Measurements from ENCODE around the gene KRT3.
"Not testable (repeated sequence)": the region's sequence is repeated elsewhere in the genome, so short reads cannot be mapped to it uniquely, and the experiment has no call there.

KRT3 gene

DNA sequence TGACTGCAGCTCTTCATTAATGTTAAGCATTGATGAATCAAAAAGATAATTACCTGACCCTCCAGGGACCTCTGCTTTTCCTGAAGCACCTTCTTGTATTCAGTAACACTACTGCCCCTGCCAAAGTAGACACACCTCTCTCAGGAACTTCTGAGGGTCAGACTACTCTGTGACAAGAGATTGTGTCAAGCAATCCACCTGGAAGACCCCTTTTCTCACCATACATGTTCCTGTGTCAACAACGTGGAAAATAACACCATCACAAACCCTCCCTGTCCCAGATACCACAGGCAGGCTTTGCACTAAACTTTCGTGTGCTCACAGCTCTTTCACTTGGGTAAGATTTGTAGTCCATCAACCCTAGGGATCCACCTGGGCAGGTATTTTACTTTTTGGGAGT is 31.9 kb downstream of the KRT3 start:
- H3K27me3 ChIP-seq (ENCODE audit: insufficient read depth, low read length): peaks cover 77% of the 10 kb centered on the region

DNA sequence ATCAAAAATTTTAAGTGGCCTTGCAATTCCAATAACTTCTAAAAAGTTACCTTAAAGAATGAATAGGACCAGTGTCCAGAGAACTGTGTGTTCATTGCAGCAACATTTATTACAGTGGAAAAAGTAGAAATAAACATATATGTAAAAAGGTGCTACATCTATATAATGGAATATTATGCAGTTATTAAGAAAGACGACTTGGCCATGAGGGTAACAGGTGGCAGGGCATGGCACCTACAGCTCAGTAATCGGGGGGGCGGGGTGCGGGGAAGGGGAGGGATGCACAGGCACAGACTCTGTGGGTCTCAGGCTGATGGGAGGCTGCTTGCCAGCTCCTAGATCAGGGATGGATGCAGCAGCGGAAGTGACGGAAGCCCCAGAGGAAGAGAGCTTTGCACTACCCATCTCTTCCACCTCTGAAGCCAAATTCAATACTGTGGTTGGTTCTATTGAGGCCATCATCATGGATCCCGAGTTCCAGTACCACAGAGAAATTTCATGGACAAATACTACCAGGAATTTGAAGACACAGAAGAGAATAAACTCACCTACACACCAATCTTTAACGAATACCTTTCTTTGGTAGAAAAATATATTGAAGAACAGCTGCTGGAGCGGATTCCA is 32.8 kb downstream of the KRT3 start:
- H3K27ac ChIP-seq (ENCODE audit: low read depth, low read length): no peak overlapping the region
- no peak overlapping the region for H2AFZ ChIP-seq (ENCODE audit: low read length, unreplicated experiment)
- H3K27me3 ChIP-seq (ENCODE audit: insufficient read depth, low read length): peaks cover 81% of the 10 kb centered on the region
- H3K4me3 ChIP-seq (ENCODE audit: low read depth, low read length): no peak overlapping the region
- no peaks in the 10 kb centered on the region for H3K79me2 ChIP-seq (ENCODE audit: control insufficient read depth, insufficient read depth, low read length, unreplicated experiment)
- no peaks in the 10 kb centered on the region for H3K36me3 ChIP-seq (ENCODE audit: insufficient read depth, low read length)
- H3K4me1 ChIP-seq (ENCODE audit: control insufficient read depth, insufficient read depth, low read length, unreplicated experiment): no peaks in the 10 kb centered on the region

More for the DNA sequence above, 31.9 kb downstream of the KRT3 start:
- Histone ChIP-seq H3K79me2 (ENCODE audit: control insufficient read depth, insufficient read depth, low read length, unreplicated experiment) (no peaks in the 10 kb centered on the region), H3K27ac (ENCODE audit: low read depth, low read length) (no peak overlapping the region), H3K4me3 (ENCODE audit: low read depth, low read length) (no peak overlapping the region), H3K4me1 (ENCODE audit: control insufficient read depth, insufficient read depth, low read length, unreplicated experiment) (no peaks in the 10 kb centered on the region), H3K36me3 (ENCODE audit: insufficient read depth, low read length) (no peaks in the 10 kb centered on the region), H2AFZ (ENCODE audit: low read length, unreplicated experiment) (no peak overlapping the region)

DNA sequence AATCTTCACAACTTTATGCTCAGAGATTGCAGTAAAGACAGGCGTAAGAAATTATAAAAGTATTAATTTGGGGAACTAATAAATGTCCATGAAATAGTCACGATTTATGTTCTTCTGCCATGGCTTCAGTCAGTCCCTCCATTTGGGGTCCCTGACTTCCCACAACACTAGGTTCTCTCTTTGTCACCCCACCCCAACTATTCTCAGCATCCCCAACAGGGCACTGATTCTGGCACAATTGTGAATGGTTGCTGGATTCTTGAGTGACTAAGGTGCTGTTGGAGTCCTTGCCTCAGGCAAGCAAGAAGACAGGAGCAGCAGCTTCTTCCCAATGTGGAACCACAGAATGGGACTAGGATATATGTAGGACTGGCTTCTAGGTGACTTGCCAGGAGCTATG is 34.1 kb downstream of the KRT3 start:
- no peak overlapping the region for H2AFZ ChIP-seq (ENCODE audit: low read length, unreplicated experiment)
- no peak overlapping the region for H3K4me3 ChIP-seq (ENCODE audit: low read depth, low read length)
- no peak overlapping the region for H3K27ac ChIP-seq (ENCODE audit: low read depth, low read length)
- H3K4me1 ChIP-seq (ENCODE audit: control insufficient read depth, insufficient read depth, low read length, unreplicated experiment): no peaks in the 10 kb centered on the region
- H3K27me3 ChIP-seq (ENCODE audit: insufficient read depth, low read length): peaks cover 81% of the 10 kb centered on the region
- H3K79me2 ChIP-seq (ENCODE audit: control insufficient read depth, insufficient read depth, low read length, unreplicated experiment): no peaks in the 10 kb centered on the region
- H3K36me3 ChIP-seq (ENCODE audit: insufficient read depth, low read length): no peaks in the 10 kb centered on the region

DNA sequence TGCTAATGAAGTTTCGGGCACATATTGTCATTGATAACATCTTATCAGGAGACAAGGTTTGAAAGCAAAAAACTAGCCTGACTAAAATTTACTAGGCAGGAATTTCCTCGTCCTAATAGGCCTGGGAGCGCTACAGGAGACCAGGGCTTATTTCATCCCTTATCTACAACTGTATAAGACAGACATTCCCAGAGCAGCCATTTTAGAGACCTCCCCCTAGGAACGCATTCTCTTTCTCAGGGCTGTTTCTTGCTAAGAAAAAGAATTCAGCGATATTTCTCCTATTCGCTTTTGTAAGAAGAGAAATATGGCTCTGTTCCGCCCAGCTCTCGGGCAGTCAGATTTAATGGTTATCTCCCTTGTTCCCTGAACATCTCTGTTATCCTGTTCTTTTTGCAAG is 34.7 kb downstream of the KRT3 start:
- H3K27ac ChIP-seq (ENCODE audit: low read depth, low read length); H2AFZ ChIP-seq (ENCODE audit: low read length, unreplicated experiment); H3K79me2 ChIP-seq (ENCODE audit: control insufficient read depth, insufficient read depth, low read length, unreplicated experiment); H3K36me3 ChIP-seq (ENCODE audit: insufficient read depth, low read length); H3K4me1 ChIP-seq (ENCODE audit: control insufficient read depth, insufficient read depth, low read length, unreplicated experiment); H3K4me3 ChIP-seq (ENCODE audit: low read depth, low read length): not testable (repeated sequence)
- H3K27me3 ChIP-seq (ENCODE audit: insufficient read depth, low read length): peaks cover 81% of the 10 kb centered on the region

DNA sequence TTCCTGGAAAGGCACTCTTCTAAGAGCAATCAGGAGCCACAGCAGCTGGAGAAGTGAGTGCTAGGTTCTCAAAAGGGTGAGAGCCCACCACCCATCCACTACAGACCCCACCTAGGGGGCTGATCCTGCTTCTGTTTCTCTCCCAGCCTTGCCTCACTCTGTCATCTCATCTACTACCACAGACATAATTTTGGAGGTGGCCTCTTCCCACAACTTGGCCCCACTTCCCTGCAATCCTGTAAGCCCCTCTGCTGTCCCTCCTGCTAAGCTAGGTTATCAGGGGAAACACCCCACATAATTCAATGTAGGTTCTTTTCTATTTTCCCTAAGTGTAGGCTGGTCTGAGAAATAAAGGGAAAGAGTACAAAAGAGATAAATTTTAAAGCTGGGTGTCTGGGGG is 35.3 kb downstream of the KRT3 start:
- H3K27ac ChIP-seq (ENCODE audit: low read depth, low read length): no peak overlapping the region
- H3K36me3 ChIP-seq (ENCODE audit: insufficient read depth, low read length): no peaks in the 10 kb centered on the region
- no peaks in the 10 kb centered on the region for H3K79me2 ChIP-seq (ENCODE audit: control insufficient read depth, insufficient read depth, low read length, unreplicated experiment)
- no peaks in the 10 kb centered on the region for H3K4me1 ChIP-seq (ENCODE audit: control insufficient read depth, insufficient read depth, low read length, unreplicated experiment)
- H2AFZ ChIP-seq (ENCODE audit: low read length, unreplicated experiment): no peak overlapping the region
- no peak overlapping the region for H3K4me3 ChIP-seq (ENCODE audit: low read depth, low read length)
- peaks cover 80% of the 10 kb centered on the region for H3K27me3 ChIP-seq (ENCODE audit: insufficient read depth, low read length)

DNA sequence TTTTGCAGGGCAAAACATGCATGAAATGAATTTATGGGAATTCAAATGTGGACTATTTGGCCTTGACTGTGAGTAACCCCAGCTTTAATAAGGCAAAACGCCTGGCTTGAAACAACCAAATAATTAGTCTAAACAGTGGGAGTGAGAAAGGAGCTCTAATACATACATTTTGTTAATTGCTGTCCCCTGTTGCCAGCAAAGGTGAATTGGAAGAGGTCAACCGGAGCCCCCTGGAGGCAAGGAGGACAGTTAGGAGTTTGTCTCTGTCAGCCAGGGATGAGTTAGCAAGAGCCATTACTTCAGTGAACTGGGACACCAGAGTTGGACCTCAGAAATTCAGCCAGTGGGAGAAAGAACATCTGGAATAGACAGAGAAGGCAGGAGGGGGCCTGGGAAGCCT is 36.2 kb downstream of the KRT3 start:
- H3K4me1 ChIP-seq (ENCODE audit: control insufficient read depth, insufficient read depth, low read length, unreplicated experiment): no peaks in the 10 kb centered on the region
- H3K4me3 ChIP-seq (ENCODE audit: low read depth, low read length): no peak overlapping the region
- H3K79me2 ChIP-seq (ENCODE audit: control insufficient read depth, insufficient read depth, low read length, unreplicated experiment): no peaks in the 10 kb centered on the region
- no peaks in the 10 kb centered on the region for H3K36me3 ChIP-seq (ENCODE audit: insufficient read depth, low read length)
- H2AFZ ChIP-seq (ENCODE audit: low read length, unreplicated experiment): no peak overlapping the region
- peaks cover 85% of the 10 kb centered on the region for H3K27me3 ChIP-seq (ENCODE audit: insufficient read depth, low read length)
- H3K27ac ChIP-seq (ENCODE audit: low read depth, low read length): no peak overlapping the region

DNA sequence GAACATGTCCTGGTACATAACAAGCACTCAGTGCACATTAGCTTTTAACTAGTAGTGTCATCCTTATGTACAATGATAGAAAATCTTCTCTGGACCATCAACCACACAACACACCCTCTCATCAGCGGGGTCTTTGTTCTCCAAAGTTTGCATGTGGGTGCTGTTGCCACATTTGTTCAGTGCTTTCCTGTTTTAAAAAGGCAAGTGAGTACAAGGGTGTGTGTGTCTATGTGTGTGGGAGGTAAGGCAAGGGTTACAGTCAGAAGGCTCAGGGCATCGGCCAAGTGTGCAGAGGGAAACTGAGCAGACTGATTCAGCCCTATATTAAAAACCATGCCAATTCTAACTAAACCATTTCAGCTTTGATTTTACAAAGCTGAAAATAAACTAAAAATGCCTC is 36.7 kb downstream of the KRT3 start:
- H3K36me3 ChIP-seq (ENCODE audit: insufficient read depth, low read length): no peaks in the 10 kb centered on the region
- H3K4me3 ChIP-seq (ENCODE audit: low read depth, low read length): no peak overlapping the region
- peaks cover 83% of the 10 kb centered on the region for H3K27me3 ChIP-seq (ENCODE audit: insufficient read depth, low read length)
- no peak overlapping the region for H2AFZ ChIP-seq (ENCODE audit: low read length, unreplicated experiment)
- no peaks in the 10 kb centered on the region for H3K4me1 ChIP-seq (ENCODE audit: control insufficient read depth, insufficient read depth, low read length, unreplicated experiment)
- no peak overlapping the region for H3K27ac ChIP-seq (ENCODE audit: low read depth, low read length)
- H3K79me2 ChIP-seq (ENCODE audit: control insufficient read depth, insufficient read depth, low read length, unreplicated experiment): no peaks in the 10 kb centered on the region

DNA sequence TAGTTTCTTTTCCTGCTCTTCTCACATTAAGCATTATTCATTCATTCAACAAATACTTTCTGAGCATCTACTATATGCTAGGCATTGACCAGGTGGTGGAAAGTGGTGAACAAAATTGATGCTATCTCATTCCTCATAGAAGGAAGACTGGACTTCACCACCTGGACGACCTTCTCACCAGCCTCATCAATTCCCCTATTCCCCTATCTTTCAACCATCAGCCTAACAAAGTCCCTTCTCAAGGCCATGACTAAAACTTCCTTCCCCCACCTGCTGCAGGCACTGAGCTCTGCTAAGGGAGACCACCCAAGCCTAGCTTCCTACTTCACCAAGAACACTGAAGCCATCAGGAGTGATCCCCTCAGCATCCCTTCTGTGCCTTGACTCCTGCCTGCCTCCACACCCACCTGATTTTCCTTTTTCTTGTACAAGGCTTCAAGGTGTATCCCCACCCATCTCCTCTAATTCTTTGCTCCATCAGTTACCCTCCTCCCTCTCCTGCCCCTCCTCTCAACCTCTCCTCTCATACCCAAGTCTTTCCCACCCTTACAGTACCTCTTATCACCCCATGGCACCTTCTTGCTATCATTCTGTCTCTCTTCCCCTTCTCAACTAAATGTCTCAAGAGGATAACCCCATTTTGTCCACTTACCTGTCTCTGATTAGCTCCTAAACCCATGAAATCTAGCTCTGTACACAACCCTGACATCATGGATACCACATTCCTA is 38.3 kb downstream of the KRT3 start:
- peaks cover 81% of the 10 kb centered on the region for H3K27me3 ChIP-seq (ENCODE audit: insufficient read depth, low read length)
- no peaks in the 10 kb centered on the region for H3K36me3 ChIP-seq (ENCODE audit: insufficient read depth, low read length)
- no peak overlapping the region for H2AFZ ChIP-seq (ENCODE audit: low read length, unreplicated experiment)
- H3K27ac ChIP-seq (ENCODE audit: low read depth, low read length): no peak overlapping the region
- H3K4me3 ChIP-seq (ENCODE audit: low read depth, low read length): no peak overlapping the region
- no peaks in the 10 kb centered on the region for H3K79me2 ChIP-seq (ENCODE audit: control insufficient read depth, insufficient read depth, low read length, unreplicated experiment)
- H3K4me1 ChIP-seq (ENCODE audit: control insufficient read depth, insufficient read depth, low read length, unreplicated experiment): no peaks in the 10 kb centered on the region

DNA sequence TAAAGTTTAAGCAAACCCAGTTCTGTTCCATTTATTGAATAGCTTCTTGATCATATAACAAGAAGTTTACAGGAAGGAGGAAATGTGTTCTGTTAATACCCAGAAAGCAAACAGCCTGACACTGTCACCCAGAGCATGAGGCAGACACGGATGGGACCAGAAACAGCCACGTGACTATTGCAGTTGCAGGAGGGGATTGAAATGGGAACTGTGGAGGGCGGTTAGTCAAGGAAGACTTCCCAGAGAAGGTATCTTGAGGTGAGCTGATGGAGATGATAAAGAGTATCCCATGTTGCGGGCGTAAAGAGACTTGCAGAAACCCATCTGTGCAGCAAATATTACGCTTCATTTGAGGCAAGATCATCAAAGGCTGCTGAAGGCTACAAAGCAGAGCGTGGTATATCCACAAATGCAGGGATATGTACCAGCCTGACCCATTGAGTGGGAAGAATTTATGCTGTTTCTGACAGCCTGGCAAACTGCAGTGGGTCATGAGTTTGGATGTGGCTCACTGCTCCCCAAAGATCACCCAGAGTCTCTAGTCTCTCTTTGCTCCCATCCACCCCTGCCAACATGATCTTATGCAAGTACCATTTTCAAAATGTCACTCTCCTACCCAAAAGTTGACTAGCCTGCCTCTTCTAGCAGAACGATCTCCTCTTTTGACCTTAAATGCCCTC is 39.5 kb downstream of the KRT3 start:
- H3K36me3 ChIP-seq (ENCODE audit: insufficient read depth, low read length): no peaks in the 10 kb centered on the region
- H2AFZ ChIP-seq (ENCODE audit: low read length, unreplicated experiment): no peak overlapping the region
- H3K4me3 ChIP-seq (ENCODE audit: low read depth, low read length): no peak overlapping the region
- no peaks in the 10 kb centered on the region for H3K79me2 ChIP-seq (ENCODE audit: control insufficient read depth, insufficient read depth, low read length, unreplicated experiment)
- H3K27ac ChIP-seq (ENCODE audit: low read depth, low read length): no peak overlapping the region
- H3K27me3 ChIP-seq (ENCODE audit: insufficient read depth, low read length): peaks cover 82% of the 10 kb centered on the region
- no peaks in the 10 kb centered on the region for H3K4me1 ChIP-seq (ENCODE audit: control insufficient read depth, insufficient read depth, low read length, unreplicated experiment)

DNA sequence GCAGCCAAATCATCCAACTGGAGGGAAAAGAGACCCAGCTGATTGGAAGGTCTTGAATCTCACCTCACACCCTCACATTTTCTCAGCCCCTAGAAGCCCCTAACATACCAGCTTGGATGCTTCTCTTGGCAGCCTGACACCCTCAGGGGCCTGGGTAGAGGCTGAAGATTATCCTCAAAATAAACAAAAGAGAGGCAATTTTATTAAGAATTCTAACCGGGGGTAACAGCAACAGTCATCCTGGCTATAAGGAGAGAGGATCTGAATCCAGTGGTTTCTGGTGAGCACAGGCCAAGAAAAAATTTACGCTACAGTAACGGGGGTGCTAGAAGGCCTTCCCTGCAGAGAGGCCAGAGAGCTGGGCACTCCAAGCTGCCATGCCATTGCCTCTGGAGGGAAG is 40.4 kb downstream of the KRT3 start:
- no peaks in the 10 kb centered on the region for H3K79me2 ChIP-seq (ENCODE audit: control insufficient read depth, insufficient read depth, low read length, unreplicated experiment)

DNA sequence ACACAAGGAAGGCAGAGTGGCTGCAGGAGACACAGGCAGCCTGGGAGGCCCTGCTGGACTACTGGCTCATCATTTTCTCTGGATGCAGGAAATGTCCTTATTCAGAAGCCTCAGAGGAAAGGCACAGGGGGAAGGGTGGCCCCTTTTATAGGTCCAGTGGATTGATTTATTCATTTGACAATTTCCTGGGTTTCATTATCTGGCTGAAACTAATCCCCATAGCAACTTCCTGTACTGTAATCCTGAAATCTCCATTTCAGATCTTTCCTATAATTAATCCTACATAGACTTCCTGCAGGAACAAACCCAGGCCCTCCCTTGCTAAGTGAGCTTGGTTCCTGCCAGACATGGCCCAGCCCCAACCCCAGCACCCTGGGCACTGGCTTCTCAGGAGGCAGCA is 41.8 kb downstream of the KRT3 start:
- Histone ChIP-seq H3K4me3 (ENCODE audit: low read depth, low read length) (no peak overlapping the region), H2AFZ (ENCODE audit: low read length, unreplicated experiment) (no peak overlapping the region), H3K79me2 (ENCODE audit: control insufficient read depth, insufficient read depth, low read length, unreplicated experiment) (no peaks in the 10 kb centered on the region), H3K27me3 (ENCODE audit: insufficient read depth, low read length) (peaks cover 92% of the 10 kb centered on the region), H3K27ac (ENCODE audit: low read depth, low read length) (no peak overlapping the region), H3K4me1 (ENCODE audit: control insufficient read depth, insufficient read depth, low read length, unreplicated experiment) (no peaks in the 10 kb centered on the region), H3K36me3 (ENCODE audit: insufficient read depth, low read length) (no peaks in the 10 kb centered on the region)

More for the DNA sequence above, 40.4 kb downstream of the KRT3 start:
- no peak overlapping the region for H3K27ac ChIP-seq (ENCODE audit: low read depth, low read length)
- no peaks in the 10 kb centered on the region for H3K4me1 ChIP-seq (ENCODE audit: control insufficient read depth, insufficient read depth, low read length, unreplicated experiment)
- peaks cover 88% of the 10 kb centered on the region for H3K27me3 ChIP-seq (ENCODE audit: insufficient read depth, low read length)
- H3K4me3 ChIP-seq (ENCODE audit: low read depth, low read length): no peak overlapping the region
- H2AFZ ChIP-seq (ENCODE audit: low read length, unreplicated experiment): no peak overlapping the region
- no peaks in the 10 kb centered on the region for H3K36me3 ChIP-seq (ENCODE audit: insufficient read depth, low read length)
